NCI-H2196 (cell line): Measurements from ENCODE around the gene KAT6B.
"Not testable (repeated sequence)": the region's sequence is repeated elsewhere in the genome, so short reads cannot be mapped to it uniquely, and the experiment has no call there.

Source experiments
- DNase-seq: peaks from one replicate; lab custom pipeline; 2025; ENCODE audit not compliant: unreplicated experiment; lab: John Stamatoyannopoulos, UW

Gene KAT6B

DNA sequence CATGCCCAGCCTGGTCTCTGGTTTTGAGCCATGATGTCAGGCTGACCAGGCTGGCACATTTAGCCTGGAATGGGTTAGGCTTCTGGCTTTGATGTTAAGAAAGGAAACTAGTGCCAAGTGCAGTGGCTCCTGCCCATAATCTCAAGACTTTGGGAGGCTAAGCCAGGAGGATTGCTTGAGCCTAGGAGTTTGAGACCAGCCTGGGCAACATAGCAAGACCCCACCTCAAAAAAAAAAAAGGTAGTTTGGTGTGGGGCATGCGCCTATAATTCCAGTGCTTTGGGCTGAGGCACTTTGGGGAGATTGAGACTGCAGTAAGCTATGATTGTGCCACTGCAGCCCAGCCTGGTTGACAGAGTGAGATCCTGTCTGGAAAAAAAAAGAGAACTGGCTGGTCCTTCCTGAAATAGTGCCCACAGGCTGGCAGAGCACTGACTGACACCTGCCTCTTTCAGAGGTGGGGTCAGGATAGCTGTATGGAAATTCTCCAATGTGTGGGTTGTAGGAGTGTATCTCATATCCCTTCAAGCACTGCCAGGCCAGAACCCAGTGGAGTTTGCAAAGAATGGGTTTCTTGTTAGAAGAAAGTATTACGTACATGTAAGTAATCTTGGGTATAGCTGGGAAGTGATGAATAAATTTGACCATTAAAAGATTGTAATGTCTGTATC is 61.3 kb downstream of the KAT6B start:
- DNase-seq: no peak

DNA sequence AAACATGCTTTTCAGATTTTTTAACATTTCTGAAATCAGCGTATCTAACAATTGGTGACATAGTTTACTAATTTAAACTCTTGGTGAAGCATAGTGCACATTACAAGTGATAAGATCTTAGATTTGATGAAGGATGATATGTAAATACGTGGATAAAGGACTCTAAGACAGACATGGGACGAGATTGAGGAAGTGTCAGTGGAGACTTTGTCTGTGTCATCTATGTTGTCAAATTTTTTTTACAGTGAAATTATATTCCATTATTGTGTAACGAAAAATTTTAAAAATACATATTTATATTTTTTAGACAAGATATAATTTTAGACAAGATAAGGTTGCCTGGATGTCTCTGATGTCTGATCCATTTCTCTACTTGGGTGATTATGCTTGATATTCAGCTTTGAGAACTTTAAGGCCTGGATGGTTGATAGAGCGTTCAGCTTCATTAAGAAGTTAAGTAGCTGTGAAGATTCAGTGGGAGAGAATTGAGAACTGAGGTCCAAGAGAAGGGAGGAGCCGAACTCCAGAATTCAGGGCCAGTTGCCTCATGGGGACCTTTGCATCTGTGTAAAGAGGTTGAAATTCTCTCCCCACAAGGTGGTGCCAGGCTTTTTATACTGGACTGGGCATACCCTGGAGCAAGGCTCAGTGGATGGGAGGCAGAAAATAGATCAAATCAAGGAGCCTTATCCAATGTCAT is 62.7 kb downstream of the KAT6B start:
- peak; percentile 23 for DNase-seq

DNA sequence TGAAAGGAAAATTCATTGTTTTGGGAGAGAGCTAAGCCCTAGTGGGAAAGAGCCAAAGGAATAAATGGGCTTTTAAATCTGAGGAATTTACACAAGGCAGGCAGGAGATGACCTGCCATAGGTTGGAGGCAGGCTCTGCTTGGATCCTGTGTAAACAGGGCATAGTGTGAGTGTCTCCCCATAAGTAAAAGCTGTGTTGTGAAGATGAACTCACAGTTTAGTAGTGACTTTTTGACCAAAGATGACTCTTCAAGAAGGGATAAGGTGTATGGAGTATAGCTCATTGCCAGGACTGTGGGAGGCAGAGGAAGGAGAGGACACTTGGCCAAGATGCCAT is 63.2 kb downstream of the KAT6B start:
- no peak for DNase-seq

DNA sequence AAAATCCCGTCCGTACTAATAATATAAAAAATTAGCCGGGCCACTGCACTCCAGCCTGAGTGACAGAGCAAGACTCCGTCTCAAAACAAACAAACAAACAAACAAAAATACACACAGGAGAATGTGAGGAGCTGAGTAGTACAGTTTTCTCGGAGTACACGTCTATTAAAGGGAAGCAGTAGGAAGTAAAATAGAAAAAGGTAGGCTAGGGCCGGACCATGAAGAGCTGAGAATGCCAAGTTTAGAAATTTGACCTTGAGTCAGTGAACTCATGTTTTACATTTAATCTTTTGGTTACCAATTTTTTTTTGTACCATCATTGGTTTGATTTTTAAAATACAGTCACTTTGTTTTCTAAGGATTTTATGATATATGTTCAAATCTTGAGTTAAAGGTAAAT is 64.1 kb downstream of the KAT6B start:
- DNase-seq: no peak

DNA sequence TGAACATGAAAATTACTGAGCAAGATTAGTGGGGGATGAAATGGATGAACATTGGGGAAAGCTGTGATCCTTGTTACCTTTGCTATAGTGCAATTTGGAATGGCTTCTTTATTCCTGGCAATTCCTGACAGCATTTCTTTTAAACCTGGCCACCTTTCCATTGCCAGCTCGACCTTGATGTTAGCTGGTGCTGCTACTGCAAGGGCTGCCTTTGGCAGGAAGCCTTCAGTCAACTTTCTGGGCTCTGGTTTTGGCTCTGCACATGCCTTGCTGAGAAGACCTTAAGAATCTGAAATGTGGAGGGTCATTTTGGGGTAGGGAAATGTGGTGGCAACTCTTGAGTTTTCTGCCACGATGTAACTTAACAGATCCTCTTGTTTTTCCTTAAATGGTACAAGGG is 64.7 kb downstream of the KAT6B start:
- DNase-seq: no peak

DNA sequence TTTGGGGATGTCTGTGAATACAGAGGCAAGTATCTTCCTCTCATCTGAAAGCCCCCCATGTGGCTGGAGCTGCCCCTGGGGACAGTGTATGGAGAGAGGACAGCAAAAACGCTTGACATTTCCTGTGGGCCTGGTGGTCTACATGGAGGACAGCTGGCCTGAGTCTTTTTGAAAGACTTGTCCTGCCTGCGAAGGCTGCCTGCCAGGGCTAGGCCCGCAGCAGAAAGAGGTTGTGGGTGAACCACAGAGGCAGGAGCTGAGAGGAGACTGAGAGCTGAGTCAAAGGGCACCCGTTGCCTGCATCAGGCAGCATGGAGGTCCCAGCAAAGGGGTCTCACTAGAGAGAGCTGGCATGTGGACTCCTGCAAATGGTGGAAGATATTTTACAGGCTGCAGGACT is 66.4 kb downstream of the KAT6B start:
- no peak for DNase-seq

DNA sequence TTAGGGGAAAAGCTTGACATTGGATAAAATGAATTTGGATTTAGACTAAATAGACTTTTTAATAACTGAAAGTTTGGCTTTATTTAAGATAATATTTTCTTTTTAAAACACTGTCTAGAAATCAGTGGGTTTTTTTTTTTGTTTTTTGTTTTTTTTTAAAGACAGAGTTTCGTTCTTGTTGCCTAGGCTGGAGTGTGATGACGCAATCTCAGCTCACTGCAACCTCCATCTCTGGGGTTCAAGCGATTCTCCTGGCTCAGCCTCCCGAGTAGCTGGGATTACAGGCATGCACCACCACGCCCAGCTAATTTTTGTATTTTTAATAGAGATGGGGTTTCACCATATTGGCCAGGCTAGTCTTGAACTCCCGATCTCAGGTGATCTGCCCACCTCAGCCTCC is 66.9 kb downstream of the KAT6B start:
- DNase-seq: not testable (repeated sequence)

DNA sequence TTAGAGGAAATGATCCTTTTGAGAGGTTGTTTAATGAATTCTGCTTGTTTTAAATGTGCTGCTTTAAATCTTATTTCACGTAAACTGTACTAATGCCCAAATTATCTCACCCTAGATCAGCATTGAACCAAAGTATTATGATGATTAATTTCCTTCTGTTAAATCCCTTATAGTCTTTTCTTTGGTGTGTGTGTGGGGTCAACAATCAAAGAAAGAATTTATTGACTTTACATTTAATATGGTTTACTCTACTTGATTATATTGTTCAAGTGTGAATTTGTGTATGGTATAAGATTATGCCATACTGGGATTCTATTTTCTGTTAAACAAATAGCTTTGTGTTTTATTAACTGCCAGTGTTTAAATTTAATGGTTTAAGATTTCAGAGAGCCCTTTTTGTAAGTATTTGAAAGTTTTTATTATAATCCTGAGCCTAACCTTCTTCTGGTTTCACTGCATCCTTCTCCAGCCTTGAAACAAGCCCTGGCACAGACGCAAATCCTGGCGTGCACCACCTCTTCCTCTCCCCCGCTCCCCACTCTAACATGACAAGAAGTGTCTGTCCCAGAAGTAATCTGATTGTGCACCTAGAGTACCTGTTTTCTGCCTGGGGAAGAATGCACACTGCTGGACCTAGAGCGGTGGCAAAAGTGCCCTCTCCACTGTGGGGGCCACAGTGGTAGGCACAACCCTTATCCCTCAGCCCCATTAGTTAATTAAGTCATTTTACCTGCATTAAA is 70.6 kb downstream of the KAT6B start:
- DNase-seq: no peak

DNA sequence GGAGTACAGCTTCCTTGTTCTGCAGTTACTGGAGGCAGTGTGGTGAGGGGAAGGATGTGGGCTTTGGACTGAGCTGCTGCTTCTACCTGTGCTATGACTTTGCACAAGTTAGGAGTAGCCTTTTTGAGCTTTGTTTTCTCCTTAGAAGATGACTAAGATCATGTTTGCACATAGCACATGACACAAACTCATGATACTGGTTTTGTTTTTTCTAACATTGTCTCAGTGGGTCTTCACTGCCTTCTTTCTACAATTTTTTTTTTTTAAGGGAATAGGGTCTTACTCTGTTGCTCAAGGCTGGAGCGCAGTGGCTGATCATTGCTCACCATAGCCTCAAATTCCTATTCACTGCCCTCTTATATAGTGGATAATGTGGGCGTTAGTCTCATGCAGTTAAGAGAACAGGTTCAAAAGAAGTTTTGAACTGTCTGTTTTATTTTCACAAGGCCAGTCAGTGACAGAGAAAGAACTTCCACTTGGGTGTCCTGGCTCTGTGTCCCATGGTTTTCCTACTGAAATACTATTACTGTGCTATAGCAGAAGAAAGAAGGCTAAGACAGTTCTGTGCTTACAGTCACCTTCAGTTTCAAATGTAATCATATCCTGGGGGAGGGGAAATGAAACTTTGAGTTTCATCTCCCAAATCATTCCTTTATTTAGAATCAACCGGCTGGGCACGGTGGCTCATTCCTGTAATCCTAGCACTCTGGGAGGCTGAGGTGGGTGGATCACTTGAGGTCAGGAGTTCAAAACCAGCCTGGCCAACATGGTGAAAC is 72.0 kb downstream of the KAT6B start:
- DNase-seq: no peak

DNA sequence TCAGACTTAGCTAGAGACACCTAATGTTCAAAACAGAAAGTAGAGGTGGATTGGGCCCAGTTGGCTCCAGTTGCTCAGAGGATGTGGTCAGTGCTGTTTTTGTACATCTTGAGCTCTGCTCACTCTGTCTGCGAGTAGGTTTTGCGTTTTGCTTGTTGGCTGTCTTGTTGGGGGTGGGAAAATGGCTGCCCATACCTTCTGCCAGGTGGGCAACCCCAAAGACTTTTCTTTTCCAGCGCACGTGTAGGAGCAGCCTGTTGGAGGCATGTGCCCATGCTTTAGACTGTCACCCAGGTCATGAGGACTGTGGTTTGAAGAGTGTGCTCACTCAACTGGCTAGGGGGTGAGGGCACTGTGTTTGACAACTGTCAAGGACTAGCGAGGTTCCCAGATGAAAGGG is 73.9 kb downstream of the KAT6B start:
- DNase-seq: no peak

DNA sequence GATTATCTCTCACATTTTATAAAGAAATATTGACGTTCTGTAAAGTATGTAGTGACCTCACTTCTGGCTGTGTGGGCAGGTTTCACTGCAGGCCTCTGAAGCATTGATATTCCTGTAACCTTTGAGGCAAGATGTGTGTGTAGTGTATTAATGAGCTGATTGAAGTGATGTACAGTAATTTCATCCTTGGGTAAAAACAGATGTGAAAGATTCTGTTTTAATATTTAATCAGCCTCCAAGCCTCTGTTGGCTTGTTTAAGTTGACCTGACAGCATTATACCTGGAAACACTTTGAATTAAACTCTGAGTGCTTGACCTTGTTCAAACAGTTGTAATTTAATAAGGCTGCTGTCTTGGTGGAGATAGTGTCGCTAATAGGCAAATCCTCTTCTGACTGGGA is 74.9 kb downstream of the KAT6B start:
- DNase-seq: peak; percentile 41

DNA sequence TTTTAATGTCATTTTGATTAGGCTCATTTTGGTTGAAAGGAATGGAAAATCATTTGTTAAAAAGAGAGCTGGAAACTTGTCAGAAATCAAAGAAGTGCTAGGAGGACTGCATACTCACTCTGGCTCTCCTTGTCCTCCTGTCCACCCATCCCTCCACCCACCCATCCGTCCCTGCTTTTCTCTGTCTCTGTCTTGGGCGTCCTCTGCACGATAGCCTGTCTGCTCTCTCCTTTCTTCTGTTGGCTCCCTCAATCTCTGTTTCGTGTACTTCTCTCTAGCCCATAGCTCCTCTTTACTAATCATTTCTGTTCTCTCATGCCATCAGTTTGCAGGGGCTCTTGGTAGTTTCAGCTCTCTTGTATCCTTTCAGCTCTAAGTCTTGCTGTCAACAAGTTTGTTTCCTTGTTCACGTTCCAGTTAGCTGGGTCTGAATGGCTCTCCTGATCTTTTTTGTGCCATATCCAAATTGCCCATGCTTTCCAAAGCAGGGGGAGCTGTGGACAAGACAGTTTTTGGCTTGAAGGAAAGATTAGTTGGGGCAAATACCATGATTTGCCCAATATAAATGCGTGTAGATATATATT is 75.6 kb downstream of the KAT6B start:
- no peak for DNase-seq

DNA sequence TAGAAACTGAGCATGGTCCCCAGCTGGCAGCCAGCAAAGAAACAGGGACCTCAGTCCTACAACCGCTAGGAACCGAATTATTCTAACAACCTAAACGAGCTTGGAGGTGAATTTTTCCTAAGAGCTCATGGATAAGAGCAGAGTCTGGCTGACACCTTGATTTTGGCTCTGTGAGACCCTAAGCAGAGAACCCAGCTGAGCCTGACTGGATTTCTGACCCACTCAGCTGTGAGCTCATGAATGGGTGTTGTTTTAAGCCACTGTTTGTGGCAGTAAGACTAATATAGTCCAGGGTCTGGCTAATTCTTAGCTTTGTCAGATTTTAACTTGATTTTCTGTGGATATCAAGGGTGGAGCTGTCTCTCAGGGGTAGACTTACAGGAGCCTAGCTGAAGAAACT is 77.1 kb downstream of the KAT6B start:
- no peak for DNase-seq

DNA sequence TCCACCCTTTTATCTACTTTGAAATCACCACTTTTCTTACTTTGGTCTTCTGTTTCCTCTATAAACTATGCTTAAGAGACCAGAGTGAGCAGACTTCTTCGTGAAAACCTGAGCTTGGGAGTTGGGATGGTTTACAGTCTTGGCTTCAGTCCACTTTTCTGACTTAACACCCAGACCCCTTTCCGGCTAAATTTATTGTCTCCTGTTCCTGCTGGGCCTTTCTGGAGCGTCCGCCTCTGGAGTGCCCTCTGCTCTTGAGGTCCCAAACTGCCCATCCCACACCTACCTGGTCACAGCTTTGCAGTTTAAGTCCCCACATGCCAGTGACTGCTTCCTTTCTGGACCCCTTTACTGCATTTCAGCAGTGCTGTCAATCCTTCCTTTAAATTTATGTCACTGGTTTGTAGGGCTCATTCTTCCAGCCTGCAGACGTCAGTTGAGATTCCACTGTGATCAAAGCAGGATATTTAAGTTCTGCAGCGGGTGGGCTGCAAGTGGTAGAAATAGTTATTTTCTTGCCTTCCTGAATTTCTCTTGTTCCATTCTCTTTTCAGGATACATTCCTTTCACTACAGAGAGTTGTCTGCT is 80.3 kb downstream of the KAT6B start:
- no peak for DNase-seq

DNA sequence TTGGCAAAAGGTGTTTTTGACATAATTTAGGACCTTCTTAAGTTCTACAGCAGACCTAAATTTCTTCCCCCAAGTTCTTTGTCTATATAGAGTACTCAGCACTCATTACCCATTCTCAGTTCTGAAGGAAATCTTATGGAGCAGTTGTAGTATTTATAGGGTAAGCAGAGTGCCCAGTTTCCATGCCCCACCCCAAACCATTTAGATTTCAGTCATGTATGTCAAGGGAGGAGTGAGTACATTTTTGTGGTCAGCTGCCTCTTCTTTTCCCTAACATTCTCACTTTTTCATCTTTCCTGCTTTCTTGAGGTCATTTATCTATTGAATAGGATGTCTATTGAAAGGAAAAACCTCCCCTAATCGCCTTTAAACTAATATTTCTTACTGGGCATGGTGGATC is 83.3 kb downstream of the KAT6B start:
- no peak for DNase-seq

DNA sequence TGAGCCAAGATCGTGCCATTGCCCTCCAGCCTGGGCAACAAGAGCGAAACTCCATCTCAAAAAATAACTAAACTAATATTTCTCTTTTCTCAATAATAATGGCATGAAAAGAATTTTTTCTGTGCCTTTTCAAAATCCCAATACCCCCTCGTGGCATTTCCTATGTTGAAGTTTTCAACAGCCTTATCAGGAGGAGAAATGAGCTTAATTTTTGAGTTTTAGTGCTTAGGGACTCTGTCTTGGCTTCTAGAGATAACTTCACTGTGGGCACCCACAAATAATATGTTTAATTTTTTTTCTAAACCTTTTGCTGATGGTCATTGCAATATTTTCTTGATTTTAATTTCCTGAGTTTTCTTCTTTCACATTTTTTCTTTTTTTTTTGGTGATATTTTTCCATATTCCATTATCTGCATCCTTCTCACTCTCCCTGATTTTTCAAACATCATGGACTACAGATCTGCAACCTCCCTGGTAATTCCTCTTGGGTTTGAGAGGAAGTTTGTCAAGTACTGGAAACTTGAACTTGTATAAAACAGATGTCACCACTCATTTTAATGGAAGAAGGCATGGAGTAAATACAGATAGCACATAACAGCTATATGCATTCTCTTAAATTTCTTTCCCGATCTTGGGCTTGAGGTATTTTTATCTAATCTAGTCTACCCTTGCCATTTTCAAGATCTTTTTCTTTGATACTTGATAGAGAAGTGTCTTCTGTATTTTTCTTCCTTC is 84.0 kb downstream of the KAT6B start:
- DNase-seq: no peak

DNA sequence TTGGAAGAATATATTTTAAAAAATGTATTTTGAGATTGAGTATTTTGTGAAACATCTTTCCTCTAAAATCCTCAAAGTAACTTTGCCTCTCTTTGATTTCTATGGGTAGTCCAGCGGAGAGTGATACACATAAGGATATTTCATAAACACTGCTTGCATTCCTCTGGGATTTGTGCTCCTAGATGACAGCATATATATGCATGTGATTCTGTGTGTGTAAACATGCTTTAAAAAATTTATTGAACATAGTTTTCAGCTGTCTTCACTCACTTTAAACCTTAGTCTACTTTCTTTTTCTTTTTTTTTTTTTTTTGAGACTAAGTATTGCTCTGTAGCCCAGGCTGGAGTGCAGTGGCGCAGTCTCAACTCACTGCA is 84.6 kb downstream of the KAT6B start:
- DNase-seq: no peak

DNA sequence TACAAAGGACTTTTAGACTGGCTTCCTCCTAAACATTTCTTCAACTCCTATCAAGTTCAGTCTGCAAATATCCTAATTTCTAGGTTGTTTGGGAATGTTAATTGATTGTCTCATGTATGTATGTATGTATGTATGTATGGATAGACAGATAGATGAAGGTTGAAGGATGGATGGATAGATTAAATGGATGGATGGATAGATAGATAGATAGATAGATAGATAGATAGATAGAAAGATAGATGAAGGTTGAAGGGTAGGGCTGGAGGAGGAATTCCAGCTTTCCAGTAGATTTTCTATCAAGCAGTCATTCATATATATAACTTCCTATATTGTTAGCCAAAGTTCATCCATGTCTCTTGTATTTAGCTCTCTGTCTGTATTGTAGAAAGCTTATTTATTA is 85.8 kb downstream of the KAT6B start:
- DNase-seq: no peak

DNA sequence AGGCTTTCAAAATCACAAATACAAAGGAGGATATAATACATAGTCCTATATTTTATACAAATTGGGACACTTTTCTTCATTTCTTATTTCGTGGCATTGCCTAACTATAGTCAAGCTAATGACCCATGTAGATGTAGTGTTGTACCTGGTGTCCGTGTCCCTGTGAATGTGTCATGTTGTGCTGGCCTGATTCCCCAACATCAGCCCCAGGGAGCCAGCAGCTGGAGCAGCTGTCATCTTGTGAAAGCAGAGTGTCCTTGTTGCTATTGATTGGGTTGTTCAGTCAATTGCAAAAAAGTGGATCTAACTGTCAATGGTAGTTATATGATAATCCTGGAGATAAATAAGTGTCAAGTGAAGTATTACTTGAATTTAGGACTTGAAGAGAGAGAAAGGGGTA is 86.3 kb downstream of the KAT6B start:
- no peak for DNase-seq

DNA sequence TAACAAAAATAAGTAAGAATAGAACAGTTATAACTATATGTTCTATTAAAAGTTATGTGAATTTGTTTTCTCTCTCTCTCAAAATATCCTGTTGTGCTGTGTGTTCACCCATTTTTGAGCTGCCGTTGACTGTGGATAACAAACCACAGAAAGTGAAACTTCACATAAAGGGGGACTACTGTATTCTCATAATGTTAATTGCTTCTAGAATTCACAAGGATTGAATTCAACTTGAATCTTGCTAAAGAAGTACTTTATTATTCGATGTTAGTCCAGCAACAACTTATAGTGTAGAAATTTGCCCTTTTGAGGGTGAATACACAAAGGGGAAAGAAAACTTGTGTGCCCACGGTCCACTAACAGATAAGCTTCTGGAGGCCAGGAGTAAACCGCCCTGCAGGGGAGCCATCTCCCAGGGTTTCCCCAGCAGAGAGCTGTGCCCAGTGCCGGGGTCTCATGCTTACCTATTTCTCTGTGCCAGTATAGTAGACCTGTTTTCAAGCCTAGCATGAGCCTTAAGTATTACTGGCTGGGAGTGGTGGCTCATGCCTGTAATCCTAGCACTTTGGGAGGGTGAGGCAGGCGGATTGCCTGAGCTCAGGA is 87.1 kb downstream of the KAT6B start:
- no peak for DNase-seq
